Activated CD8-positive, alpha-beta memory T cell treated with anti-CD3 and anti-CD28 coated beads, Interleukin-2, amount 50 U/mL, for 24 hours (primary cell): ENCODE data around the gene EIF2B1.
"Not testable (repeated sequence)": the region's sequence is repeated elsewhere in the genome, so short reads cannot be mapped to it uniquely, and the experiment has no call there.

ENCODE experiments used
- DNase-seq: peaks from one replicate; pipeline ENCODE4 v3.0.0-alpha.2; 2020; ENCODE audit errors: extremely low read depth

Gene EIF2B1

DNA sequence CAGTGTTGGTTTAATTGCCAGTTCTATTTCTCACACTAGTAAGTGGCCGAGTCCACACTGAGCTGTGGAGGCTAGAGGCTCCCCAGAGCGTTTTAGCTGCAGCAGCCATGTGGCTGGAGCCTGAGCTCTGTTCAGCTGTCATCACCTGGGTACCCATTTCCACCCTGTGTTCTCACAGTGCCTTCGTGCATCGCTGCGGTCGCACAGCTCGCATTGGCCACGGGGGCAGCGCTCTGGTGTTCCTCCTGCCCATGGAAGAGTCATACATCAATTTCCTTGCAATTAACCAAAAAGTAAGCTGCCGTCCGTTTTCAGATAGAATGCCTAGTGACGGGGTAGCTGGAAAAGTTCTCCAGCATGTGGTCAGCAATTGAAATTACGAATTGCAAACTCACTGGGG lies 15.9 kb downstream of the EIF2B1 start:
- no peak for DNase-seq

DNA sequence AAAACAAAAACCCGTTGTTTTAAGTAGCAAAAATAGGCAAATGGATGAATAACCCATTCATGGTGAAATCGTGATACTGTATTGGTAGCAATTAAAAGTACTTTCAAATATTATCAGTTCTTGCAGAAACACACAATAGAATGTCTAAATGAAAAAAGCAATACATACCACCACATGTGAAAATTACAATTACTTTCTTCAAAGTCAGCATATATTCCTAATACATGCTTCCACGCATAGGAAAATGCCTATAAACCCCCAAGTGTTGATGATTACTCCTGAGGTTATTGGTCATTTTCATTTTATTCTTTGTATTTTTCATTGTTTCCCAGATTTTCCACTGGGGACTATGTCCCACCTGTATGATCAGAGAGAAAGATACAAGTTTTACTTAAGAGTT lies 16.3 kb downstream of the EIF2B1 start:
- no peak for DNase-seq

DNA sequence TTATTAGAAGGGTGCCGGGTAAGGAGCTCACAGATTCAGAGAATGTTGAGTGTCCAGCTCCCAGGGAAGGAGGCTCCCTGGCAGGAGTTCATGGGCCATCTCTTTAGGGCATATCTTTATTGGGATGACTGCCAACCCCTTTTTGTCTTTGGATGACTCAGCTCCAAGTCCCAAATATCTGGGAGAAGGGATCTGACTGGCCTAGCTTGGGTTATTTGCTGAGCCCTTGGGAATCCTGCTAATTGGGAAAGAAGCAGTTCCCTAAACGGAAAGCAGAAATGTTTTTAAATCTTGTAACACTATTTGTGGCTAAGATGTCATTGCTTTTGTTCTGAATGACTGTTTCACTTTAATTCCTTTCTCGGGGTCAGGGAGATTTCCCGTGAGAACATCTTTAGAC lies 19.0 kb downstream of the EIF2B1 start:
- no peak for DNase-seq

DNA sequence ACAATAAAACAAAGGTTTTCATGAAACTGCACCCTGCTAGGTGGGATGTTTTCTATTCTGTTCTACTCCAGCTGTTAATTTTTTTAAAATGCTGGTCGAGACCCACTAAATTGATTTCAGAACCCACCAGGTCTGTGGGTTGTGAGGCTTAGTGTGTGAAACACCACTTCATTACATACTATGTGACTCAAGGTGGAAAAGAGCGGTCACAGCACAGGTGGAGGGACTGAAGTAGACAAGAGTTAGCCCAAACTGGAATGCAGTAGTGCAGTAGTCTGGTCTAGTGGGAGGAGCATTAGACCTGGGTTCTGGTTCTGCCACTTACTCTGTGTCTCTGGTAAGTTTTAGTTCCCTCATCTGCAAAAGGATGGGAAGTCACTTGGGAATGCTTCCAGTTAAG lies 19.4 kb downstream of the EIF2B1 start:
- DNase-seq: no peak

DNA sequence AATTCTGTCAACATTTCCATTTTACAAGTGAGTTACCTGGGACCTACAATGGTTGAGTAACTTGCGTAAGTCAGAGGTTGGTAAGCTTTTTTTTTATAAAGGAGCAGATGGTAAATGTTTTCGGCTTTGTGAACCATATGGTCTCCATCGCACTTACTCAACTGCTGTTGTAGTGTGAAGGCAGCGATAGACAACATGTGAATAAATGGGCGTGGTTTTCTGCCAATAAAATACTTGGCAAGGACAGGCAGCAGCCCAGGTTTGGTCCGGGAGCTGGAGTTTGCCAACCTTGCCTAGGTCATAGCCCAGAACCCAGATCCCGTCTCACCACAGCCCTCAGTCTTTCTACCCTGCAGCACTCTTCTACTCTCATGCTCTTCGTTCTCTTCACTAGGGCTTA lies 25.3 kb downstream of the EIF2B1 start:
- no peak for DNase-seq

DNA sequence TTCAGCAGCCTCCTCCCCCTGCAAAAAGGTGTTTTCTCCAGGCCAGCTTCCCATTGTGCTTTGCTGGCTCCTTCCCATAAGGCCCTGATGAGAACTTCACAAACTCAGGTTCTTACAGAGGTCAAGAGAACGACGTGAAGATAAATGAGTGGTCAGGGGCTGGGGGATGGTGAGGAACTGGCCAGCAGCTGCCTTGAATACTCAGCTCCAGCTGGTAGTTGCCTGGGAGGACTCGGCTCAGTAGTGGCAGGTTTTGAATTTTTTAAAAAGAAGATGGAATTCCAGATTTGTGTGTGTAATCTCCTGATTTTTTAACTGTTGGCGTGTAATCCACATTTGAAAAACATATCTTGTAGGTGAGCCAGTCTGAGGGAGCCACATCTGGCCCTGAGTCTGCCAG lies 25.7 kb downstream of the EIF2B1 start:
- DNase-seq: no peak

DNA sequence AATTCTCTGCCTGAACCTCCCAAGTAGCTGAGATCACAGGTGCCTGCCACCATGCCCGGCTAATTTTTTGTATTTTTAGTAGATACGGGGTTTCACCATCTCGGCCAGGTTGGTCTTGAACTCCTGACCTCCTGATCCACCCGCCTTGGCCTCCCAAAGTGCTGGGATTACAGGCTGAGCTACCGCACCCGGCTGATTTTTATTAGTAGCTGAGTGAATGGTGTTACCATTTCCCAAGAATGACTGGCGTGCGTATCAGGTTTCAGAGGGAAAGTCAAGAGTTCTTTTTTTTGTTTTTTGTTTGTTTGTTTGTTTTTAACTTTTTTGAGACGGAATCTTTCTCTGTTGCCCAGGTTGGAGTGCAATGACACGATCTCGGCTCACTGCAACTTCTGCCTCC lies 30.0 kb downstream of the EIF2B1 start:
- DNase-seq: not testable (repeated sequence)

DNA sequence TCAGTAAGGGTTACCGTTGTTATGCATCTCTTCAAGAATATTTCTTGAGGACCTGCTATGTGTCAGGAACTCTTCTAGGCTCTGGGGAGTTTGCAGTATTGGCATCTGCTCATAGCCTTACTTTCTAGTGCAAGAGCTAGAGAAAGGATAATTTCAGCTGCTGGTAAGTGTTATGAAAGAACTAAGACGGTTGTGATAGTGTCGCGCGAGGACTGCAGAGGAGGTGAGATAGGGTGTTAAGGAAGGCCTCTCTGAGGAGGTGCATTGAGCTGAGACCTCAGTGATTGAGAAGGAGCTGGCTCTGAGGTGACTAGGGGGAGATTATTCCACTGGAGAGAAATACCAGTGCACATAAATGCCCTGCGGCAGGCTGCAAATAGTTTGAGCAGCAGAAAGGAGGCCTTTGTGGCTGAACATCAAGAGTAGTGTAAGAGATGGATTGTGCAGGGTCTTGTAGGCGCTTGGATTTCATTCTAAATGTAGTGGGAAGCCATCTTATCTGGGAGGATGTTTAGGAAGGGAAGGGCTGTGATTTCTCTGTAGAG lies 30.8 kb downstream of the EIF2B1 start:
- DNase-seq: no peak

DNA sequence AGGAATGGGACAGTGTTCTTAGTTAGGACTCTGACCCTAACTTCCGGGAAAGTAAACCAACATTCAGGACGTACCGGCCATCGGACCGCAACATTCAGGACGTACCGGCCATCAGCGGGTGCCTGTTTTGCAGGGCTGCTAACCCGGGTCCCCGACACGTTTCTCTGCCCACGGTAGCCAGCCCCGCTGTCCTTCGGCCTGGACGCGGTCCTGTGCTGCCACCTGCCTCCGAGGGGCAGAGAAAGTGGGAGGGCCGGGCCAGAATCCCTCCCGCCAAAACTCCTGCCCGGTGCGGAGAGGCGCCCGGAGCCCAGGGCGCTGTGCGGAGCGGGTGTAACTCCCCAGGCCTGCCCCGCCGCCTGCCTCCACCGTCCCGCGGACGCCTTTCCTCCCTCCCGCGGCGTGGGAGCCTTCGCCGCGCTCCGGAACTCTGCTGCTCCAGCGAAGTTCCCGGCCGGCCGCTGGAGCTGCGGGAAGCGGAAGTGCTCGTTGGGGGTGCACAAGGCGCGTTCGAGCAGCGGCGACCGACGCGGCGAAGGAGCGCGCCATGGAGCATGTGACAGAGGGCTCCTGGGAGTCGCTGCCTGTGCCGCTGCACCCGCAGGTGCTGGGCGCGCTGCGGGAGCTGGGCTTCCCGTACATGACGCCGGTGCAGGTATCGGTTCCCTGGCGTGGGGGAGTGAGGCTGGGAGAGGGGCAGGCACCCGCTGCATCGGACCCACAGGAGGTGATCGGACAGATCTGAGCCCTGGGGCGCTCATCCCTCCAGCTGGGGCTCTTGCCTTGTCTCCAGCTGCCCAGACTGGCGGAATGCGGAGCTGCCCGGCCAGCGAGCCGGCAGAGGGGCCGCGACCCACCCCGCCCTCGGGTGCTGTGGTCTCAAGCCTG lies 31.6 kb downstream of the EIF2B1 start, which contains the start of gene DDX55:
DDX55 (plus strand) TSS at position 498 of the 888 bp plus-strand sequence; CDS start at position 548, 50 bp downstream.
- peak; percentile 53 for DNase-seq

DNA sequence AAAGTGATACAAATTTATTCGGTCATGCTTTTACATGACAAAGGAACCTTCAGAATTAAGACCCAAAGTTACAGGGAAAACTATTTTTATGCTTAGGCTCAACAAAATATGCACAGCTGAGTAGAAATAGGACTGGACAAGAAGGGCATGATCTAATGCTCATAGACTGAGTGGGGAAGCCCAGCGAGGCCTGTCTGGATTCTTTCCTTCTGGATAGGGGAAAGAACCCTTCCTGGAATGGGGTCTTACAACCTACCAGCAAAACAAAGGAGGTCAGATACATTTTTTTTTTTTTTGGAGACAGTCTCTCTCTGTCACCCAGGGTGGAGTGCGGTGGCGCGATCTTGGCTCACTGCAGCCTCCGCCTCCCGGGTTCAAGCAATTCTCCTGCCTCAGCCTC lies 33.8 kb downstream of the EIF2B1 start:
- no peak for DNase-seq

DNA sequence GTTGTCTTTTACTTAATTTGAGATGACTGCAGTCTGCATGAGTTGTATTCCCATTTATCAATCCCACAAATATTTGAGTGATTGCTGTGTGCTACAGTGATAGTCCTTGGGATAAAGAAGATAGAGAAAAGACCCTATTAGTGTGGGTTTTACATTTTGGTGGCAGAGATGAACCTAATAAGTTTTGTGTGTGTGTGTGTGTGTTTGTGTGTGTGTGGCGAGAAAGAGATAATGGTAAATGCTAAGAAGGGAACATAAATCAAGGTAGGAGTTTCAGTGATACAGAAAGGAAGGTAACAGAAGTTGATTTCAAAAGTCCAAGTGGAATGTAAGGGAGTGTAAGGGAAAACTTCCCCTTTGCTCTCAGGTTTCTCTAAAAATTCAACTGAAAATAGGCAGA lies 34.2 kb downstream of the EIF2B1 start:
- no peak for DNase-seq

DNA sequence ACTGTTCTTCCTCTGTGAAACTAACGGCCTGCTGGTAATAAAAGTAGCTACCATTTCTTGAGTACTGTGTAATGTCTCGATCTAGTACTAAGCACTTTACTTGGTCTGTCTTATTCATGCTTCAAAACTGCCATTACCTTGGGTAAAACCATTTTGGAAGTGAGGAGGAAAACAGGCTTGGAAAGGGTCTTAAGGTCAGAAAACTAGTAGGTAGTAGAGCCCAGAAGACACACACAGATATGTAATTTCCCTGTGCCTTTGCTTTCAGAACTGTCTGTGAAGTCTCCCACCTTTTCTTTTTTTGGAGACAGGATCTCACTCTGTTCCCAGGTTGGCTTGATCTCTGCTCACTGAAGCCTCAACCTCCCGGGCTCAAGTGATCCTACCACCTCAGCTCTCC lies 35.0 kb downstream of the EIF2B1 start:
- DNase-seq: no peak

DNA sequence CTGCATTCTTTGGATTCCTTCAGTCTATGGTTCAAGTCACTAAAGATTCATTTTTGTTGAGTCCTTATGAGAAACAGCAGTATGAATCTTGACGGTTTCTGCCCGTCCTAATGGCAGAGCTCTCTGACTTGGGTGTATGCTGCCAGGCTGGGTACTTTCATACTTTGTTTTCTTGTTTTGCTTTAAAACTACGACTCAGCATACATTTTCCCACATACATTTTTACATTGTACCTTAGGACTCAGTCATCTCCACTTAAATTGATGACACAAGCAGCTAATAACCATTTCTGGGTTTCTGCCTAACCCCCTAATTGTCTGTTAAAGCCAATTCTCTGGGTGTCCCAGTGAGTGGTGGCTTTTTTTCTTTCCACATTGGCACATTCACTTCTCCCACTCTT lies 36.4 kb downstream of the EIF2B1 start:
- DNase-seq: no peak

DNA sequence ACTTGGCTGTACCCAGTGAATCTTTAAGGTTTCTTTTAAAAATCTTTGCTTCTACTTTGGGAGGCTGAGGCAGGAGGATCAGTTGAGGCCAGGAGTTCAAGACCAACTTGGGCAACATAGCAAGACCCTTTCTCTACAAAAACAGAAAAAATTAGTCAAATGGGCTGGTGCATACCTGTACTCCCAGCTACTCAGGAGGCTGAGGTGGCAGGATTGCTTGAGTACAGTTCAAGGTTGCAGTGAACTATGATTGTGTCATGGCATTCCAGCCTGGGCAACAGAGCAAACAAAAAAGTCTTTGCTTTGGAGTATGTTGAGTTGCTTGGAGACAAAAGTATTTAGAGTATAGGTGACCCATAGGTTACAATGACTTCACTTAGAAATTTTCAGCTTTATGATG lies 37.8 kb downstream of the EIF2B1 start:
- DNase-seq: no peak

DNA sequence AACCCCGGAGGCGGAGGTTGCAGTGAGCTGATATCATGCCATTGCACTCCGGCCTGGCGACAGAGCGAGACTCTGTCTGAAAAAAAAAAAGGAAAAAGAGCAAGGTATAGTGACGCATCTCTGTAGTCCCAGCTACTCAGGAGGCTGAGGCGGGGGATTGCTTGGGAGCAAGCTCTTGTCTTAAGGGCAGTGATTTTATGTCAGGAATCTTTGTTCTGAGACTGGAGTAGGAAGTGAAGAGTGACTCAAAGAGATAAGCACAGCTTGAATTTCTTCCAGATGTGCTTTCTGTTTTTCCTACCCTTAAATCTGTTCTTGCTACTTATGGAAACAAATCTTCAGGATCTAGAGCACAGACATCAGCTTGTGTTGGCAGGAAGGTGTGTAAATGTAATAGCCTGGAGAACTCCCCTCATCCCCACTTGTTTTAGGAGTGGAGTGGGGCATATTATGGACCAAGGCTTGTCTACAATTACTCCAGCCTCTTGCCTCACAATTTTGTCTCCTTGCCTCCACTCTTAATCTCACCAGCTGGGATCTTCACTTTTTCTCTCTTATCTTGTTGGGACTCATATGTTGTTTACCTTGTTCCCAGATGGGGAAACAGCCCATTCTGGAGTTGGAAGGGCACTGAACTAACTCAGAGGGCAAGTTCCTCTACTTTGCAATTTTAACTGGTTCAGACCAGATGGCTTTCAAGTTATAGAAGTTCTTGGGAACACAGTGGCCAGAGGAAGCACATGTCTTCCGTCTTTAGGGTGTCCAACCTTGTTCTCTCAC lies 41.6 kb downstream of the EIF2B1 start:
- no peak for DNase-seq

DNA sequence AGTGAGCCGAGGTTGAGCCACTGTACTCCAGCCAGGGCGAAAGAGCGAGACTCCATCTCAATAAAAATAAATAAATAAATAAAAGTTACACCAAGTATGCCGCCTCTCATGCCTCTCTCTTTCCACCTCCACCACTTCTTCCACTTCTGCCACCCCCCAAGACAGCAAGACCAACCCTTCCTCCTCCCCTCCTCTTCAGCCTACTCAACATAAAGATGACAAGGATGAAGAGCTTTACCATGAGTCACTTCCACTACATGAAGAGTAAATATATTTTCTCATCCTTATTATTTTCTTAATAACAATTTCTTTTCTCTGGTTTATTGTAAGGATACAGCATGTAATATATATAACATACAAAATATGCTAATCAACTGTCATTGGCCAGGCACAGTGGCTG lies 52.7 kb downstream of the EIF2B1 start:
- no peak for DNase-seq

DNA sequence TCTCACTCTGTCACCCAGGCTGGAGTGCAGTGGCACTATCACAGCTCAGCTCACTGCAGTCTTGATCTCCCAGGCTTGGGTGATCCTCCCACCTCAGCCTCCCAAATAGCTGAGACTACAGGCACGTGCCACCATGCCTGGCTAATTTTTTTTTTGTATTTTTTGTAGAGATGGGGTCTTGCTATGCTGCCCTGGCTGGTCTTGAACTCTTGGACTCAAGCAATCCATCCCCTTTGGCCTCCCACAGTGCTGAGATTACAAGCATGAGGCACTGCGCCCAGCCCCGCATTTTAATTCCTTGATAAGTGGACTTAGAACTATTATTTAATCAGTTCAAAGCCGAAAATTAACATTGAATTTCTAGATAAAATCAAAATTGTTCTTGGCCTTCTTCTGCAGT lies 54.7 kb downstream of the EIF2B1 start:
- DNase-seq: not testable (repeated sequence)

DNA sequence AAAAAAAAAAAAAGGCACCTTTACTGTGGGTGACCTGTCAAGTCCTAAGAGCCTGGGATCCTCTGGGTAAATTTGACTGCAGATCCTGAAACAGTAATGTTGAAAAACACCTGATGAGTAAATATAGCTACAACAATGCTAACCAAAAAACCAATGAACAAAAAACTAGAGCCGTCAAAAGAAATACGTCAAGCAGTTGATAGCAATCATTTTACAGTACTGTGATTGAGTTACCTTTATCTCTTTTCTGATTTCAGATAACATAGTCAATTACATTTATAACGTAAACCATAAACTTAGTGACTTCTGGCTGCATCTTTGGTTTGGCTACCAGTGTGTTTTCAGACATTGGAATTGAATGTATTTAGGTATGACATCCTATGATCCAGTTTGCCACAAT lies 55.2 kb downstream of the EIF2B1 start:
- no peak for DNase-seq

DNA sequence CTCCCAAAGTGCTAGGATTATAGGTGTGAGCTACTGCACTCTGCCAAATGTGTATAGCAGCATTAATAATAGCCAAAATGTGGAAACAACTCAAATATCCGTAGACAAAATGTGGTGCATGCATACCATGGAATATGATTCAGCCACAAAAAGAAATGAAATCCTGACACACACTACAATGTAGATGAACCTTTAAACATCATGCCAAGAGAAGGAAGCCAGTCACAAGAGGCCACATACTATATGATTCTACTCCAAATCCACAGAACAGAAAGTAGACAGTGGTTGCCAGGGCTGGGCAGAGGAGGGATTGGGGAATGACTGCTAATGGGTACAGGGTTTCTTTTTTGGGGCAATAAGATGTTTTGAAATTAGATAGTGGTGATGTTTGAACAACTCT lies 56.9 kb downstream of the EIF2B1 start:
- DNase-seq: no peak

DNA sequence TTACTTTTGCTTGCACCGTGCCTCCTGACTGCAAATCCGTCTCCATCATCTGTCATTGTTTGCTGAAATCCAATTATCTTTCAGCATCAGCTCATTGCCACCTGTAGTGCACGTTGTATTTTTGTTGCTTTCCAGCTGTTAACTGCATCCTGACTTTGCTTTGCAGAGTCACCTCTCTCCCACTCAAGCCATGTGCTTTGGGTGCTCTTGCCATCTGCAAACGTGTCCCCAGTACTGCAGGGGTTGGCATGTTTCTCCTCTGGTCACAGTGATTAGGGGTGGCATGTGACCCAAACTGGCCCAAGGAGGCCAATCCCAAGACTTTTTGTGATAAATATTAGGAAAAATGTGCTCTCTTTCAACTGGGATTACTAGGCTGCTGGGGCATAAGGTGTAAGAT lies 59.6 kb downstream of the EIF2B1 start:
- DNase-seq: no peak

DNA sequence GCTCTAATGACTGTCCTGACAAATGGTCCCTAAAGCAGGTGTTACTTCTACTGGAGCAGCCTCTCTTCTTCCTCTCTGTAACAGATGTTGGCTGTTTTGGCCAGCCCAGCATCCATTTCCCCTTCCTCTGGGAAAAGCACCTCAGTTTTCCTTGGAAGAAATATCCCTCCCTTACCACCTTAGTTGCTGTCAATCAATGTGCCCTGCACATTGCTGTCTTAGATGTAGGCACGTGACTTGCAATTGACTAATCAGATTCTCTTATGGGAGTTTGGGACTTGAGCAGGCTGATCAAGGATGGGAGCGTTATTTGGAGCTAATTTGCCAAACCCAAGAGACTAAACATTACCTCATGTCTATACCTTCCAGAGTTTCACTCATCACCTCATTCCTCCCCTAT lies 61.1 kb downstream of the EIF2B1 start:
- no peak for DNase-seq

DNA sequence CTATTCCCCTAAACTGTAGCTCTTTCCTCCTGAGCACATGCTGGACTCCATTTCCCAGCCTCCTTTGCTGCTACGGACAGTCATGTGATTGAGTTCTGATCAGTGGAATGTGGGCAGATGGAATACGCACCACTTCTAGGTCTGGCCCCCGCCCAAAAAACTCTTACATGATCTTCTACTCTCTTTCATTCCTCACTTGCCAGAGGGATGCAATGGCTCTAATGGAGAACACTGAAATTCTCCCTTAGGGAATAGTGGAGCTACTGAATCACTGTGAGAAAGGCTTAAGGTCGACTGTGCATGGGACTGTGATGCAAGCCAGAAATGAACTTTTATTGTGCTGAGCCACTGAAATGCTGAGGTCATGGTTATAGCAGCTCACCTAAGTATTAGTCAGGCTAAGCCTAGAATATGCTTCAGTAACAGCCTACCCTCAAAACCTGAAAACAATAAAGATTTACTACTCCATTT lies 62.1 kb downstream of the EIF2B1 start:
- DNase-seq: no peak
